Stimulated activated CD4-positive, alpha-beta T cell treated with anti-CD3 and anti-CD28 coated beads, Interleukin-15, amount 100 ng/mL, for 1 hour (primary cell): Measurements from ENCODE around the gene MYRIP.

Source experiments
- DNase-seq, 2 donors: peaks; one replicate each; pipeline ENCODE4 v3.0.0-alpha.2; 2020; ENCODE audit warnings: low read depth in 1 of 2, low spot score in 1 of 2

The MYRIP gene

GRCh38 chr3:39962581-39962980 is 153.2 kb downstream of the MYRIP start:
- DNase-seq, result no peak

DNA sequence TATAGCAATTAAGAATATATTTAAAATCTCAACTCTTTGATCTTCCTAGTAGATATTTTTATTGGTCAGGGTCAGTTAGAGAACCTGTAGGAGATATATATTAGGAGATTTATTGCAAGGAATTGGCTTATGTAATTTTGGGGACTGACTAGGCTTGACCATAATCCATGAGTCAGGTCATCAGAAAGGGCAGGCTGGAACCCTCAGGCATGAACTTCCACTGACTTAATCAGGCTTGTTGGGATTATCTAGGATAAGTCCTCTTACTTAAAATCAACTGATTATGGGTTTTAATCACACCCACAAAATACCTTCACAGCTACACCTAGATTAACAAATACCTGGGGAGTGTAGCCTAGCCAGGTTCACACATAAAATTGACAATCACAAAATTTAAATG is 156.1 kb downstream of the MYRIP start:
- no peak for DNase-seq

DNA sequence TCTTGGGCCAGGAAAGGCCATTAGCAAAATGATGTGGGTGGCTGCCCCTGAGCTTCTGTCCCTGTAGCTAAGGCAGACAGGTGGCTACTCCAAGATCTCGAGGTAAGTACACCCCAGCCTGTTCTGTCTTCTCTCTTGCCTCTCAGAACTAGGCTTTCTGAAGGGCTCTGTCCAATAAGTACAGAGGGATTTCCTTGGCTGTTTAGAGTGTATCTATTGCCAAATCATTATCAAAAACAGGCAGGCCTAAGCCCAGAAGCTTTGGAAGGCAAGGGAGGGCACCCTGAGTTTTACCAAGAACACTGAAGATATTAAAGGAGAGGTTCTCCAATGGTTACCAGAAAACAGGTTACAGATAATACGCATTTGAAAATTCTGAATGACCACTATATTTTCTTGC is 156.6 kb downstream of the MYRIP start:
- no peak for DNase-seq

DNA sequence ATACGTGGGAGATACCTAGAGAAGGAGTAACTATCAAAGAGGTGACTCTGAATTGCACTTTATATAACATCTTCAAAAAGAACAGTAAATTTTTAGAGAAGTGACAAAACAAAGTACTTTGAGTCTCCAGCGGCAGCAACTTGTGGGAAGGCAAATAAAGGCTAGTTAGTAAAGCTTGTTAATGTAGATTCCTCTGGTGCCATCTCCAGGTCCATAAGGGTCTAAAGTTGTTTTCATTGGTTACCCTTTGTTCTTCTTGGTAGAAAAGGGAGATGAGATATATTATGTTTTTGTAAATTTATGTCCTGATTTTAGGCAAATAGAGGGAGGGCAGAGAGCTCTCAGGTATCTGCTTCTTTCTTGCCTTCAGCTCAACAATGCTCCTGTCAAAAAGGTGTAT is 161.6 kb downstream of the MYRIP start:
- DNase-seq, result no peak

DNA sequence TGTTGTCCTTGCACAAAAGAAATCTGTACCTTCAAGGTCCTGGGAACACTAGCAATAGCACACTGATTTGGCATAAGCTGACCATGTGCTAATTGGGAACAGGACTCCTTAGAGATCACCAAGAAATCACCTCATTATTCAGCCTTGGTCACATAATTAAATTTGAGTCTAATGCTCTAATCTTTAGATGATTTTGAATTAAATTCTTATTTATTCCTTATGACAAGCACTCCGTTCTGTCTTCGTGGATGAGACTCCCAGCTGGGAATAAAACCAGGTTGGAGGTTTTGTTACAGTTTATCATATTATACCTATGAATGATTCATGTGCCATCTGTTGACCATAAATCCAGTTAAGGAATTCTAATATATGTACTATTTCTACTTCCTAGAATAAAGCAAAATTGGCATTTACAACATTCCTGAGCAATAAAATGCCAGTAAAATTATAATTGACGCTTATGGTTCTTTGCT is 162.2 kb downstream of the MYRIP start:
- DNase-seq, result no peak

DNA sequence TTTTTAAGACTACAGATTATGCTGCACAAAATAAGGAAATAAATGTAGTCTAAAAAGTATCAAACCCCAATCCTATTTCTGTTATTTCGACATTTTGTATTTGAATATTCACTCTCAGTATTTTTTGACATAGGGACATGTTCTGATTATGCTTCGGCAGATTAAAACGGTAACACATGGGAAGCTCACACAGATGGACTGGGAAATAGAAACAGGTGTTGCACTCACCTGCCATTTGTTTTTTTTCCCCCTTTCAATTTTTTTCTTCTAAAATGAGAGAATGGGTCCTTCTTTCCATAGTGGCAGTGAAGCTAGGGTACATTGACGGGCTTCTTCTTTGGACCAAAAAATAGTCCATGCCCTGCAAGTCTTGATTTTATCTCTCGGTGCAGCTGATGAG is 163.1 kb downstream of the MYRIP start:
- DNase-seq, result no peak

- DNase-seq, result no peak
These were observed 167.8 kb downstream of the MYRIP start for GRCh38 chr3:39977058-39977794.

GRCh38 chr3:39978308-39978707 is 168.9 kb downstream of the MYRIP start:
- DNase-seq, result no peak

- DNase-seq, result no peak
These were observed 170.6 kb downstream of the MYRIP start for GRCh38 chr3:39980058-39980457.

GRCh38 chr3:39980781-39981180 is 171.4 kb downstream of the MYRIP start:
- no peak for DNase-seq

- DNase-seq, result no peak
These were observed 172.3 kb downstream of the MYRIP start for GRCh38 chr3:39981547-39982184.

GRCh38 chr3:39982665-39983357 is 173.4 kb downstream of the MYRIP start:
- no peak for DNase-seq

DNA sequence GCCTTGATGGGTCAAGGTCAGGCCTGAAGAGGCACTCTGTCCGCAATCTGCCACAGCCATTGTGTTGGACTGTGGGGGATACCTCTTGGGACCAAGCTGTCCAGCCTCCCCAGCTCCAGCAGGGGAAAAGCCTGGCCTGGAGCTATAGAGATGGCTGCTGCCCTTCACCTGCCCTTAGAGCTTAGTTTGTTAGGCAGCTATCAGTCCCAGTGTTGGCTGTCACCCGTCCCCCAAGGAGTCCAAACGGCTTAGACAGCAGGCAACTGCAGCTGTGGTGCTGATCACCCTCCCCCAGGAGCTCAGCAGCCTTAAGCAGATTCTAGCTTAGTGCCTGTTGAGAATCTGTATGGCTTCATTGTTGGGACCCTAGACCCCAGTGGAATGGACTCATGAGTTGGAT is 180.3 kb downstream of the MYRIP start:
- no peak for DNase-seq

- DNase-seq, result no peak
These were observed 181.1 kb downstream of the MYRIP start for GRCh38 chr3:39990532-39990931.

DNA sequence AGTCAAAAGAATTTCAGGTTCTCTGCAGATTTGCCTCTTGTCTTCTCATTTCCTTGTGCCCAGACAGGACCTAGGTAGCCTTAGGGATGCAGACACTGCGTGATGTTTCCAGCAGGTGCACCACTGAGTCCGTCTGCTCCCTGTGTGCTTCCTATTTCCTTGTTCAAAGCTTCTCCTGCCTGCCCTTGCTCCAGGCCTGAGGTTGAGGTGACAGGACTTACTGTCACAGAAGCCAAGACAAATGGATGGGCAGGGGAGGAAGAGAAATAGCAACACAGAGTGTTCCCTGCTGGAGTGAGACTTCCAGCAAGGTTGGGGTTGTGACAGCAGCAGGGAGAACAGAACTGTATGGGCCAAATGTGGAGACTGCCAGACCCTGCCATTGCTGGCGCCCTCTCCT is 199.4 kb downstream of the MYRIP start:
- no peak for DNase-seq

DNA sequence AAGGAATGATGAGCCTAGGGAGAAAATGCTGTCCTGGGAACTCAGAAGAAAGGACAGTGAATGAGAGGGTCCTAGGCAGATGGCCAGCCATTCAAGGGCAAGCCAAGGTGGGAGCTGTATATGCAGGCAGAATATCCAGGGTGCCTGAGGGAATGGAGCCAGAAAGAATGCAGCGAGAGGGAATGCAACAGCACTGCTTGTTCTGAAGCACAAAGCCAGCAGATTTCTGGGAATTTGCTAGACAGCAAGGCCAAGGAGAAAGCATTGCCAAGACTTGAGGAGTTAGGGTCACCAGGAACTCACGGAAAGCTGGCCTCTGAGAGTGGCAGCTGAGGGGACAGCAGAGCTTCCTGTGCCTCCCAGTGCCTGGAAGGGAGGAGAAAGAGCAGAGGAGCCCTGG is 200.6 kb downstream of the MYRIP start:
- no peak for DNase-seq

DNA sequence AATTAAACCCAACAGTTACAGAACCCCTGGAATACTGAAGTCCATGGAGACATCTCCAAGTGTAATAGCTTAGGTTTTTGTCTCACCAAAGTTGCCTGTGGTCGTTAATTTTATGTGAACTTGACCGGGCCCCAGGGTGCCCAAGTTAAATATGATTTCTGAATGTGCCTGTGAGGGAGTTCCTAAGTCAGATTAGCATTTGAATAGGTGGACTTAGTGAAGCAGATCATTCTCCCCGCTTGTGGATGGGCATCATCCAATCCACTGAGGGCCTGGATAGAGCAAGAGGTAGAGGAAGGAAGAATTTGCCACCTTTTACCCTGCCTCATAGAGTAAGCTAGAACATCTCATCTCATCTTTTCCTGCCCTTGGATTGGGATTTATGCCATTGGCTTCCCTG is 203.0 kb downstream of the MYRIP start:
- DNase-seq, result no peak

DNA sequence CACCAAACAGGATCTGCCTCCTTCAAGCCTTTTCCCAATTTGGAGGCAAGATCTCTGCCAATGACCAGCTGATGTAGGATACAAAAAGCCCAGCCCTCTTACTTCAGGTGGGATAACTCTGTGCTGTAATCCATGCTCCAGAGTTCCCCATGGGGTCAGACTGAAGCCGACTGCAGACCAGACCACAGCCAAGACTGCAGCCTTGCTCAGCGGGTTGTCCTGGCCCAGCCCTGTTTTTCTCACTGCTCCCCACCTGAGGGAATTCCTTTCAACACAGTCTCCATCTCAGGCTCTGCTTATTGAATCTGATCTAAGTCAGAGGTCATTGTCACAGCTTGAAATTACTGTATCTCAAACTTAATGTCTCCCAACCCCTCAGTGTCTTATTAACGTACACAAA is 207.0 kb downstream of the MYRIP start:
- no peak for DNase-seq

- DNase-seq, result no peak
These were observed 209.0 kb downstream of the MYRIP start for GRCh38 chr3:40018369-40018768.

GRCh38 chr3:40019376-40019775 is 210.0 kb downstream of the MYRIP start:
- no peak for DNase-seq

GRCh38 chr3:40020689-40021088 is 211.3 kb downstream of the MYRIP start:
- no peak for DNase-seq

DNA sequence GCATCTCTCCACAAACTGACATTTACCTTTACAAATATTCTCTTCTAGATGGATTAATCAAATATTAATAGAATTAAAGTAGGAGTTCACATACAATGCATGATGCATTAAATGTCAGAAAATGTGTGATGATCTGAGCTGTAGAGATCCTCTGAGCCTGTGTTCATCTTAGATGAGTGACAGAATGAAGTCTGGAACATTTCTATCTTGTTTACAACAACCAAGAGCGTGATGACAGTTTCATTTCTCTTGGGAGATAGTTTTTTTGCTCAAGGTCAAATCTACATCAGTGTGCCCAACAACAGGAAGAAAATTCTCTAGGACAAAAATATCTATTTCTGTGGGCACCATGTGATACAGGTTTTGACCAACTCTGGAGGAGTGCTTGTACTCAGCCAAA is 211.9 kb downstream of the MYRIP start:
- DNase-seq, result no peak
